DMS153 (cell line): ENCODE data around the gene PLEKHA6.
"Not testable (repeated sequence)": the region's sequence is repeated elsewhere in the genome, so short reads cannot be mapped to it uniquely, and the experiment has no call there.

Experiments
- DNase-seq: peaks from one replicate; lab custom pipeline; 2025; lab: John Stamatoyannopoulos, UW

The PLEKHA6 gene

GRCh38 chr1:204310970-204311369 is 48.8 kb downstream of the PLEKHA6 start:
- not testable (repeated sequence) for DNase-seq

GRCh38 chr1:204308023-204308628 is 51.6 kb downstream of the PLEKHA6 start:
- no peak for DNase-seq

DNA sequence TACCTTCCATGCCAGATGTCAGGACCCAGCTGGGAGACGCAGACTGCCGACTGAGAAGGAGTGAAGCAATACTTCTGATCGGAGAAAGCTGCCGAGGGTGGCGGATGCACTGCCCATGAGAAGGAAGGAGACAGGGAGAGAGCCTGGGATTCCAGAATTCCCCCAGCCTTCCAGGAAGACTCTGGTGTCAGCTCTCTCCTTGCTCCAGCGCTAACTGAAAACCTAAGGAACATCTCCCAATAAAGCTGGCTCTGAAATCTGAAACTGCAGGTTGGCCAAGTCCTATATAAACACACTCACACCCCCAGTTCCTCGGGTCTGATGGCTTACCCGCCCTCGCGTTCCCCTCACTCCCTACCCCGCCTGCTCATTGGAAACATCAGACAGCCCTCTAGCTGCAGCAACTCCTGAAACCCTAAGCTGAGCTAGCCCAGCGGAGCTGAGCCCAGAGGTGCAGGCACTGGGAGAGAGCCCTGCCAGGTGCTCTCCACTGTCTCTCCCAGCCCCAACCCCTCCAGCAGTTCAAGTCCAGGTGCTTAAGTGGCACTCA is 52.3 kb downstream of the PLEKHA6 start:
- peak; percentile 15 for DNase-seq

DNA sequence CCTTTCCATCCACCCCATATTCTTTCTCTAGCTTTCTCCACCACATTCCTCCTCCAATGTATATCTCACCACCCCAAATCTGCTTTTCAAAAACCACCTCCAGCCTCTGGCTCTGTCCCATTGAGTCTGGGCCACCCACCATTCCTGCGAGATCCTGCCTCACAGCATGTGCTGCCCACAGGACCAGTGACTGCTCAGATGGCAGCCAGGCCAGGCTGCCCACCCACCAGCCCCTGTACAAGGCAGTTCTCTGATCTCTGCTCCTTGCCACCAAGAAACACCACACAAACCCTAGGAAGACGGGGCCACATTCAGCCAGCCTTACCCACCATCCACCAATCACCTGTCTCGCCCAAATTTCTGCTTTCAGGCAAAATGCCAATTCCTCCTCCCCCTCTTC is 53.7 kb downstream of the PLEKHA6 start:
- DNase-seq: no peak

DNA sequence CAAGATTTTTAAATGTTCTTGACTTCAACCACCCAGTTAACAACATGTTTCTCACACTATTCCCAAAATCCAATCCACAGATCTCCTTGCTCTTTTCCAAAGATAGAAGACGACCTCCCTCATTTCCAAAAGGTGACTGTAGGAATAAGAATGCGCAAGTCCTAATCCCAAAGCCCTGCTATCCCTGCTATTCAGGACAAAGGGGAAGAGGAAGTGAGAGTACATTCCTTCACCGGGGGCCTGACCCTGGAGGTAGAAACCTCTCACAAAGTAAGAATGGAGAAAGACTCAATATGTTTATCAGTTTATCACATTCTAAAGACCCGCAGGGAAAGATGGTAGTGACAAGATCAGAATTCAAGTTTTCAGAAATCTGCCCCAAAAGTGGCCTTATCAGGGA is 55.7 kb downstream of the PLEKHA6 start:
- DNase-seq: no peak

DNA sequence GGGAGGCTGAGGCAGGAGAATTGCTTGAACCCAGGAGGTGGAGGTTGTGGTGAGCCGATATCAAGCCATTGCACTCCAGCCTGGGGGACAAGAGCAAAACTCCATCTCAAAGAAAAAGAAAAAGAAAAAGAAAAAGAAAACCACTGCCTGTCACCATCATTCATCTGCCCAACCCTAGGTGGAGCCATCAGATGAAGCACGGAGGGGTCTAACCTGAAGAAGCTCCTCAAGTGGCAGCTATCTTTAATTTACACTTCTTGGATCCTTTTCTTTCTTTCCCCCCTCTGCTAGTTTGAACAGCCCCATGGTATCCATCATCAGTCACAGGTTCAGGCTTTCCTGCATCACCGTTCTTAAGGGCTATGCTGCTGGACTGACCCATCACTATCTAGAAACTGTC is 57.0 kb downstream of the PLEKHA6 start:
- DNase-seq: no peak

DNA sequence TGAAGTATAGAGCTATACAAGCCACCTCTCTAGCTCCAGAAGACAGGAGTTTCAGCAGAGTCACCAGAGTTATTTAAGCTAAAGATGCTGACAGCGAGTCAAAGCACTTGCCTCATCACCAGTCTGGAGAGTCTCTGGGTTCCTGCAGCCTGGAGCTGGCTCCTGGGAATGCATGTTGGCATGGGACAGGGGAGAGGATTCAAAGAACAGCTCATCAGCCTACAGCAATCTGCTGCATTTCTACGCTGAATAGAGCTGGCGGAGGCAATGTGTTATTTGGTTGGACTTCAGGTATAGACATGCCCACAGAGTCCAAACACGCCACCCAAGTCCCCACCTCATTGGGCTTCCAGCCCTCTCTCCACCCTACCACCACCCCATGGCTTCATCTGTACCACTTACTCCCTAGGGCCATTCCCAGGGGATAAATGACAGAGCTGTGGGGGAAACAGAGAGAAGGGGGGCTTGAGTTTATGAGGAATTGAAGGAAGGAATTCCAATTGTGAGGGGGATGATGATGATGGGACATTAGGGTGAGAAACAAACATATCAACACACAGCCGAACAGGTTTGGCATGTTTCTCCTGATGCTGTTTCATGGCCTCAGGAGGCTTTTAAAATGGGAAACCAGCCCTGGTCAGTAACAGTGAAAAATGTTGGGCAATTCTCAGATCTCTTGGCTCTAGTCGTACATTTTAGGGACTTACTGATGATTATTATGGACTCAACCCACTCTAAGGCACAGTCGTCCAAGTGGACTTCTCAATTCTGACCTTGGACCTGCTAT is 58.4 kb downstream of the PLEKHA6 start:
- DNase-seq: no peak

- no peak for DNase-seq
Measured at GRCh38 chr1:204299814-204300365, 59.8 kb downstream of the PLEKHA6 start.

- no peak for DNase-seq
Measured at GRCh38 chr1:204296431-204296988, 63.2 kb downstream of the PLEKHA6 start.

- no peak for DNase-seq
Measured at GRCh38 chr1:204295671-204296070, 64.1 kb downstream of the PLEKHA6 start.

DNA sequence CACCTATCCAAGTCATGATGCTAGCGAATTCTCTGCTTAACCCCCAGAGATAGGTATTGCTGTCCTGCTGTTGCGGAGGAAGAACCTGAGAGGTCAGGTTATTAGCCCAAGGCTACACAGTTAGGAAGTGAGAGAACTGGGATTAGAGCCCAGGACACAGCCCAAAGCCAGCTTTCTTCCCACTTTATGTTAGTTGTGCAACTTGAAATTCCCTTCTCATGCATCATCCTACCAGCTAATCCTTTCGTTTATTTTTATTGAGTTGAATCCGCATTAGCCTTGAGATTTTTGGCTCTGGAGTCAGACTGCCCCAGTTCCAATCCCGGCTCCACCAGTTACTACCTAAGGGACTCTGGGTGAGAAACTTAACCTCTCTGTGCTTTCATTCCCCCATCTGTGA is 65.4 kb downstream of the PLEKHA6 start:
- no peak for DNase-seq

DNA sequence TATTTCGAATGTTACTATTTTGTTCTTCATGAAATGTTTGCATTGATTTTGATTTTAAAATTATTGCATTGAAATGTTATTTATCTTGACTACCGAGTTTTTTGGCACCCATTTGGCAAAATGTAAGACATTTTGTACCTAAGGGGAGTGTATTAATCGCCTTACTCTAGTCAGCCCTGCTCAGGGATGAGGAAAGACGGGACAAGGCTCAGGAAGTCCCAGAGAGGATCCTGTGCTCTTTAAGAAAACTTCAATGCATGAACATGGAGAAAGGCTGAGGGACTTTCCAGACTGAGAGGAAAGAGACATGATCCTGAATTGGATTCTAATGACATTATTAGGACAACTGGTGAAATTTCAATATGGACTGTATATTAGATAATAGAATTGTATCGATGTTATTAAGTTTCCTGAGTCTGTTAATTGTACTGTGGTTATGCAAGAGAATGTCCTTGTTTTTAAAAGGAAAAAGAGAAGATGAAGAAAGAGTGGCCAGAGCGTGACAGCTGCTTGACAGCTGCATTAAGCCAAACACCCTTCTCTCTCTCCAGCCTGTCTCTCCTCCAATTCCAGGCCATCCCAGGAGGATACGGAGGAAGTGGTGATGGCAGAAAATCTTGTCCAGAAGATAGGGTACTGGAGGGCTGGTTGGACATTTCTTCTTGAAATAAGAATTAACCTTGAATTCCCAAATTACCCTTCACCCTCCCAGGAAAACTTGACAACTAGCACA is 66.0 kb downstream of the PLEKHA6 start:
- DNase-seq: no peak

- no peak for DNase-seq
Measured at GRCh38 chr1:204292740-204293139, 67.0 kb downstream of the PLEKHA6 start.

- no peak for DNase-seq
Measured at GRCh38 chr1:204289280-204289679, 70.4 kb downstream of the PLEKHA6 start.

DNA sequence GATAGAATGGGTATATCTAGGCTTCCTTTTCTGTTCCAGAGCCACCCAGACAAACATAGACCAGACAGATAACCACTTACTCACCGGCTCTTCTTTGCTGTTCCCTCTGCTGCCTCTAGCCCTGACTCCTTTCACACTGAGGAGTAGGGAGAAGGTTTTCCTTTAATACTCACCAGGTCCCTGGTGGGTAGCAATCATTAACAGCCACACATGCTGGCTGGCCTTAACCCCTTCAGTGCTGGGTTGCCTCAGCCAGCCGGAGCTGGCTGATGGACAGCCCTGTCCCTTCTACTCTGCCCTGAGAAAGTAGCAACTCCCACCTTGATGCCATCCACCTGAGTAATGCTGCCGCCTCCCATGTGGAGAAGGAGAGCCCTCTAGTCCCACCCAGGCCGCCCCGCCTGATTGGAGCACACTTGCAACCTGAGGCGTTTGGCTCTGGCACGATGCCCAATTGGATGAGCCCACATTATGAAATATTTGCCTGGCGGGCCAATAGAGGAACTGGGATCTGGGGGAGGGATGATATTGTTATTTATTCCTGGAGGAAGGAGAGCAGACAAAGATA is 71.6 kb downstream of the PLEKHA6 start:
- peak; percentile 96 for DNase-seq

GRCh38 chr1:204287466-204287891 is 72.2 kb downstream of the PLEKHA6 start:
- DNase-seq: peak; percentile 13

DNA sequence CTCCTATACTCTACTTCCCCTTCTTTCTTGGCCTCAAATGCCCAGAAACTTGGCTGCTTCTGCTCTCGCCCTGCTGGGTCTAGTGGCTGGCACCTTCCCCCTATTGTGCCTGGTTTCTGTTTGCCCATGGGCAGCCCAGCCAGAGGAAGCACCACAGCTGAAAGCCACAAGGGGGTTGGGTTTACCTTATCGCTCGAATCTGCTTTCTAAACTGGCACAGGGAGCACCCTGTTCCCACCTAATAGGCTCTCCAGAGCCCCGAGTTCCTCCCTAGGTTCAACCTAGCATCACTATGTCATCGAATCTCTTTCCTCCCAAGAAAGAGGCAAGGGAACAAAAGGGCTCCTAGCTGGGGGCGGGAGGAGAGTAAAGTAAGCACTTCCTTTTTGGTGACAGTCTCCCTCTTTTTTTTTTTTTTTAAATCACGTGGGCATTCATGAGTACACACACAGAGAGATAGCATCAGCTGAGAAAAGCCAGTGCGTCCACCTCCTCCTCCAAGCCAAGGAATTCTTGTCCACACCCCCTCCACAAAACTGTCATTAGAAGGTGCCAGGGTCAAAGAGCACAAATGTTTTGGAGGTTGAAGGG is 72.8 kb downstream of the PLEKHA6 start:
- peak; percentile 73 for DNase-seq

DNA sequence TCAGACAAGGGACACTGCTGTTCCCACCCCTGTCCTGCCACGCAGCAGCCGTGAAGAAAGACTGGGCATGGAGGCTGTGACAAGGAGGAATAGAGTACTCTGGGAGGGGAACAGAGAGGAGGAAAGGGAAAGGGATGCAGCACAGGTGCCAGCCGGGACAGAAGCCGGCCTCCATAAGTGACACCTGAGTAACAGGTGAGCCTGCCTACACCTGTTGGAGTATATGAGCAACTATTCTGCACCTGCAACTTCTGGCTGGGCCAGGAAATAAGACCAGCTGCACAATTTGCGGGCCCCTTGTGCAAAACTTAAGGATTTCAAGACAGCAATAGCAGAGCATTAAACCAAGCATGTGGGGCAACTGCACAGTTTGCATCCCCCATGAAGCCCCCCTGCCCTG is 73.4 kb downstream of the PLEKHA6 start:
- DNase-seq: peak; percentile 11

- peak; percentile 21 for DNase-seq
Measured at GRCh38 chr1:204285436-204286305, 74.1 kb downstream of the PLEKHA6 start.

GRCh38 chr1:204284929-204285328 is 74.8 kb downstream of the PLEKHA6 start:
- DNase-seq: no peak
